GM23338 (cell line): ENCODE measurements around the gene KIAA1755. TPM values are rescaled to one million over a fixed set of nuclear protein-coding genes. Genes with fewer than 3 reads are reported as not detected.

Source experiments
- ATAC-seq: fragments of 200-7000 bp; cut with Tn5 transposase; 3 replicates; pipeline ENCODE4 v1.9.1; 2020
- DNase-seq: peaks from one replicate; pipeline ENCODE4 v3.0.0-alpha.2; 2015; ENCODE audit warnings: low spot score
- H2AFZ ChIP-seq: fragments of 200-600 bp; sonication (generic); 2 replicates; pipeline ENCODE4 v1.8.0; 2016; ENCODE audit warnings: antibody characterized with exemption, mild to moderate bottlenecking, moderate library complexity
- H3F3A ChIP-seq: fragments of 200-600 bp; sonication (generic); replicated peaks from 2 replicates; pipeline ENCODE4 v1.8.0; 2017; ENCODE audit warnings: antibody characterized with exemption, mixed run types, low read depth
- H3K27ac ChIP-seq: fragments of 200-600 bp; sonication (generic); 2 replicates; pipeline ENCODE4 v1.6.1; 2016; ENCODE audit warnings: low read depth
- H3K27me3 ChIP-seq: fragments of 200-600 bp; sonication (generic); 2 replicates; pipeline ENCODE4 v1.8.0; 2016; ENCODE audit warnings: mild to moderate bottlenecking, mixed run types, moderate library complexity; ENCODE audit not compliant: insufficient read depth
- H3K36me3 ChIP-seq: fragments of 200-600 bp; sonication (generic); 2 replicates; pipeline ENCODE4 v1.8.0; 2016; ENCODE audit warnings: mild to moderate bottlenecking; ENCODE audit not compliant: insufficient read depth
- H3K4me1 ChIP-seq: fragments of 200-600 bp; sonication (generic); 2 replicates; pipeline ENCODE4 v1.8.0; 2016; ENCODE audit warnings: mild to moderate bottlenecking, moderate library complexity; ENCODE audit not compliant: insufficient read depth
- H3K4me2 ChIP-seq: fragments of 200-600 bp; sonication (generic); 2 replicates; pipeline ENCODE4 v1.7.1; 2017; ENCODE audit warnings: mixed run types
- H3K4me3 ChIP-seq: fragments of 200-600 bp; sonication (generic); 2 replicates; pipeline ENCODE4 v1.6.1; 2016; ENCODE audit warnings: mixed run types
- H3K79me2 ChIP-seq: fragments of 200-600 bp; sonication (generic); replicated peaks from 2 replicates; pipeline ENCODE4 v1.8.0; 2017; ENCODE audit warnings: mild to moderate bottlenecking; ENCODE audit not compliant: insufficient read depth
- H3K9me2 ChIP-seq: fragments of 200-600 bp; sonication (generic); 2 replicates; pipeline ENCODE4 v1.8.0; 2017; ENCODE audit not compliant: insufficient read depth
- H4K20me1 ChIP-seq: fragments of 200-600 bp; sonication (generic); replicated peaks from 2 replicates; pipeline ENCODE4 v1.8.0; 2017; ENCODE audit warnings: mild to moderate bottlenecking; ENCODE audit not compliant: insufficient read depth
- H3K27ac Mint-ChIP-seq: 2 replicates; pipeline ENCODE4 v1.8.0; 2020; ENCODE audit warnings: inconsistent platforms, mild to moderate bottlenecking, moderate library complexity, mixed read lengths
- H3K27me3 Mint-ChIP-seq: 3 replicates; pipeline ENCODE4 v1.8.0; 2022; ENCODE audit warnings: low read depth, mild to moderate bottlenecking, moderate library complexity, mixed read lengths, inconsistent platforms; ENCODE audit not compliant: insufficient read depth, poor library complexity
- H3K36me3 Mint-ChIP-seq: 3 replicates; pipeline ENCODE4 v1.8.0; 2021; ENCODE audit warnings: low read depth, mild to moderate bottlenecking, inconsistent platforms, moderate library complexity, mixed read lengths
- H3K4me1 Mint-ChIP-seq: 3 replicates; pipeline ENCODE4 v1.8.0; 2020; ENCODE audit warnings: mild to moderate bottlenecking, inconsistent platforms, mixed read lengths
- H3K4me3 Mint-ChIP-seq: 3 replicates; pipeline ENCODE4 v1.8.0; 2021; ENCODE audit warnings: moderate library complexity, mild to moderate bottlenecking, inconsistent platforms, mixed read lengths
- H3K9me3 Mint-ChIP-seq: 3 replicates; pipeline ENCODE4 v1.8.0; 2020; ENCODE audit warnings: moderate library complexity, mild to moderate bottlenecking, inconsistent platforms, mixed read lengths
- CREB1 ChIP-seq: fragments of 250-450 bp; sonication (Bioruptor Pico); IDR thresholded peaks from 2 replicates; pipeline ENCODE4 v1.5.0; 2020; ENCODE audit warnings: low read depth, mild to moderate bottlenecking, moderate library complexity
- CTCF ChIP-seq, 2 experiments: fragments of 200-600 bp in 1 of 2; sonication (generic) in 1 of 2; conservative IDR thresholded peaks; 2 replicates each; pipeline versions ENCODE4 v1.5.1 to v1.6.1; 2016 to 2017; ENCODE audit warnings: antibody characterized with exemption in 2 of 2, low read depth in 2 of 2, mild to moderate bottlenecking in 2 of 2, moderate library complexity in 1 of 2
- ETS1 ChIP-seq: IDR thresholded peaks from 2 replicates; pipeline ENCODE4 v1.6.1; 2016; ENCODE audit warnings: antibody characterized with exemption
- EZH2 ChIP-seq: fragments of 200-600 bp; sonication (generic); IDR thresholded peaks from one replicate; pipeline ENCODE4 v1.8.0; 2017; ENCODE audit warnings: antibody characterized with exemption, mild to moderate bottlenecking, low read depth; ENCODE audit not compliant: unreplicated experiment
- EZH2phosphoT487 ChIP-seq: fragments of 200-600 bp; sonication (generic); IDR thresholded peaks from one replicate; pipeline ENCODE4 v1.8.1; 2018; ENCODE audit warnings: antibody characterized with exemption; ENCODE audit not compliant: unreplicated experiment
- JUNB ChIP-seq: IDR thresholded peaks from one replicate; pipeline ENCODE4 v1.6.1; 2016; ENCODE audit warnings: antibody characterized with exemption; ENCODE audit not compliant: unreplicated experiment
- NANOG ChIP-seq: IDR thresholded peaks from 2 replicates; pipeline ENCODE4 v1.6.1; 2016; ENCODE audit warnings: antibody characterized with exemption, borderline replicate concordance
- POLR2AphosphoS5 ChIP-seq: IDR thresholded peaks from 2 replicates; pipeline ENCODE4 v1.6.1; 2016; ENCODE audit warnings: antibody characterized with exemption, low read depth
- REST ChIP-seq: IDR thresholded peaks from one replicate; pipeline ENCODE4 v1.6.1; 2018; ENCODE audit warnings: antibody characterized with exemption; ENCODE audit not compliant: unreplicated experiment
- STAT1 ChIP-seq: IDR thresholded peaks from one replicate; pipeline ENCODE4 v1.6.1; 2016; ENCODE audit warnings: antibody characterized with exemption; ENCODE audit not compliant: unreplicated experiment
- ZNF114 ChIP-seq: fragments of 250-450 bp; sonication (Bioruptor Pico); IDR thresholded peaks from 2 replicates; pipeline ENCODE4 v1.5.0; 2020; ENCODE audit warnings: mild to moderate bottlenecking, moderate library complexity
- ZNF331 ChIP-seq: fragments of 250-450 bp; sonication (Bioruptor Pico); IDR thresholded peaks from 2 replicates; pipeline ENCODE4 v1.5.0; 2020; ENCODE audit warnings: low read depth, mild to moderate bottlenecking, moderate library complexity
- ZNF462 ChIP-seq: fragments of 250-450 bp; sonication (Bioruptor Pico); IDR thresholded peaks from 2 replicates; pipeline ENCODE4 v1.5.0; 2020; ENCODE audit warnings: mild to moderate bottlenecking, moderate library complexity
- long read RNA-seq: library from polyadenylated mRNA; unstranded; transcript quantifications from one replicate; pipeline ENCODE4 v2.0.0, GENCODE V29; 2020; ENCODE audit not compliant: unreplicated experiment
- polyA plus RNA-seq: library from polyadenylated mRNA; unstranded; fragments of >200 nt; fragmentation: Nextera tagmentation; extraction: Ambion mirVana; gene quantifications from 2 replicates; pipeline ENCODE4 v1.2.1, GENCODE V29; 2016
- total RNA-seq: library from RNA; depleted of rRNA; stranded (reverse); fragments of >200 nt; shearing (Covaris generic); gene quantifications from 2 replicates; pipeline ENCODE4 v1.2.3, GENCODE V29; 2014; rRNA removed

The KIAA1755 gene
- total RNA-seq (0.12 and 0.28 TPM in 2 replicates), polyA plus RNA-seq (not detected in 2 replicates)
- long read RNA-seq: 0 reads

- Histone ChIP-seq H4K20me1 (no peaks in the 10 kb centered on the region), H3K9me2 (no peaks in the 10 kb centered on the region), H3K79me2 (no peaks in the 10 kb centered on the region), H3K27me3 (peaks cover 23% of the 10 kb centered on the region), H3K4me3 (peak within 1 kb of the TSS; percentile 60), H2AFZ (peak within 1 kb of the TSS; percentile 96), H3K4me1 (peaks cover 5% of the 10 kb centered on the region; the same call in 1 of the 2 replicates), H3F3A (no peaks in the 10 kb centered on the region), H3K4me2 (peak within 1 kb of the TSS; percentile 83), H3K36me3 (no peaks in the 10 kb centered on the region), H3K27ac (no peak within 1 kb of the TSS)
- peaks cover 8% of the 10 kb centered on the region for H3K4me1 Mint-ChIP-seq
- peak within 1 kb of the TSS; percentile 69 for H3K4me3 Mint-ChIP-seq
- DNase-seq (peak; percentile 48), ATAC-seq (peak; percentile 82)
- H3K27me3 Mint-ChIP-seq: peaks cover 17% of the 10 kb centered on the region
- no peak within 1 kb of the TSS for H3K27ac Mint-ChIP-seq
- no peaks in the 10 kb centered on the region for H3K9me3 Mint-ChIP-seq
- no peaks in the 10 kb centered on the region for H3K36me3 Mint-ChIP-seq
- no peak for TF ChIP-seq CTCF (conservative IDR thresholded peaks at IDR 0.05; ENCODE audit: low read depth in 2 of 2)
- no peak for TF ChIP-seq EZH2
- no peak for TF ChIP-seq REST
- no peak for TF ChIP-seq JUNB
- TF ChIP-seq ZNF114 (CRISPR knock-in tag): no peak
- TF ChIP-seq NANOG: no peak
- no peak for TF ChIP-seq POLR2AphosphoS5
- no peak for TF ChIP-seq EZH2phosphoT487
- TF ChIP-seq ZNF462 (CRISPR knock-in tag): no peak
- no peak for TF ChIP-seq CREB1 (CRISPR knock-in tag)
- TF ChIP-seq ZNF331 (CRISPR knock-in tag): no peak
- TF ChIP-seq ETS1: no peak
- TF ChIP-seq STAT1: no peak
These were observed at the start of gene KIAA1755 for GRCh38 chr20:38260378-38261053. Gene KIAA1755 (minus strand): TSS chr20:38260735. CDS start chr20:38260500, 235 bp downstream.
